HG03575 (cell line): Measurements from ENCODE around the gene HLA-DQB1.
"Not testable (repeated sequence)": the region's sequence is repeated elsewhere in the genome, so short reads cannot be mapped to it uniquely, and the experiment has no call there.

Source experiments
- ATAC-seq: cut with Tn5 transposase; IDR thresholded peaks from one replicate; pipeline ENCODE4 v1.9.1; 2021; ENCODE audit not compliant: unreplicated experiment, insufficient number of reproducible peaks, low FRiP score; ENCODE audit errors: extremely low read depth

Gene HLA-DQB1

DNA sequence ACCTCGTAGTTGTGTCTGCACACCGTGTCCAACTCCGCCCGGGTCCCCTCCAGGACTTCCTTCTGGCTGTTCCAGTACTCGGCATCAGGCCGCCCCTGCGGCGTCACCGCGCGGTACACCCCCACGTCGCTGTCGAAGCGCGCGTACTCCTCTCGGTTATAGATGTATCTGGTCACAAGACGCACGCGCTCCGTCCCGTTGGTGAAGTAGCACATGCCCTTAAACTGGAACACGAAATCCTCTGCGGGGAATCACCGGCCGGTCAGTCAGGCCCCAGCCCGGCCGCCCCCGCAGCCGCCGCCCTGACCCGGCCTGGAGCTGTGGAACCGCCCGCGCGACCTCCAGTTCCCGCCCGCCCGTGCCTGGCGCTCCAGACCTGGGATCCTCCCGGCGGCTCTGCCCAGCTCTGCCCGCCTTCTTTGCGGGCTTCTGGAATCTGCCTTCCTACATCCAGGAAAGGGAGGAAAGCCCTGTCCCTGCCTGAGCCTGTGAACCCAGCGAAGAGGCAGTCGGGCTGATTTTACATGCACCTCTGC lies 1.6 kb downstream of the HLA-DQB1 start:
- ATAC-seq = no peak

DNA sequence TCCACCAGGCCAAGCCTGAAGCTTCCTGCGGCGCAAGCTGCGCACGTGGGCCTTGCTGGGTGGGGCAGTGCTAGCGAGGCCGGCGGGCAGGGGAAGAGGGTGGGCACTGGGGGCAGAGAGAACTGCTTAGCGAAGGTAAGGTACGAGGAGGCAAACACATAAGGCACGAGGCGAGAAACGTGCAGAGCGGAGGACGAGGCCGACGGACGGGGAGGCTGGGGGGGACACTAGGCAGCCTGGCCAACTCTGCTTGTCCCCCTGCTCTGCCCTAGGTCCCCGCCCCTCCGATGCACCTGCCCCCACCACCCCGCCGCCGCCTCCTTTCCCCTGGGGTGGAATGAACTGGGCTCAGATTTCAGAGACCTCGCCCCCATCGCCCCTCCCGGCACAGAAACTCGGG lies 2.1 kb downstream of the HLA-DQB1 start:
- no peak for ATAC-seq

DNA sequence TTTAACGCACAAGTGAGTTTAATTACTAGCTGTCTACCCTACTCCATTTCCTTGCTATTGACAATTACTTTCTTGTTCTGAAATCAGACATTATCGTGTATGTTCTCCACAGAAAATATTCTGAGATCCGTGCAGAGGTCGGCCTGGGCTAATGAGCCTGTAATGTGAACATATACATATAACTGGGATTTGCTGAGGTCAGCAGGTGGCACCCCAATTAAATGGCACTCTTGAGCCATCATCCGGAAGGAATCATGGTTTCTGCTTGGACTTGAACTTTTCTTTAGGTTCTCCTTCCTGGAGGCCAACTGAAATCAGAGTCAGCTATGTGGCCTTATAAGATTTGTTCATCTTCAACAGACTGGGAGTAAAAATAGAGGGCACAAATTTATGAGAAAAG lies 3.6 kb downstream of the HLA-DQB1 start:
- no peak for ATAC-seq

DNA sequence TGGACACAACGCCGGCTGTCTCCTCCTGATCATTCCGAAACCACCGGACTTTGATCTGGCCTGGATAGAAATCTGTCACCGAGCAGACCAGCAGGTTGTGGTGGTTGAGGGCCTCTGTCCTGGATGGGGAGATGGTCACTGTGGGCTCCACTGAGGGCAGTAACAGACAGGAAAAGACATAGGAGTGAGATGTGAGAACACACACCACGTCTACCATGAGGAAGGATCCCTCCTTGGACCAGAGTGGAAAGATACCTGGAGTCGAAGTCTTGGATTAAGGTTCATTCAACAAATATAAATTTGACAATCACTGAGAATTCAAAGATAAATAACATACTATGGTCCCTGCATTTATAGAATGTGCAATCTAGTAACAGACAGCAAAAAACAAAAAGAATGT lies 4.4 kb downstream of the HLA-DQB1 start:
- no peak for ATAC-seq

DNA sequence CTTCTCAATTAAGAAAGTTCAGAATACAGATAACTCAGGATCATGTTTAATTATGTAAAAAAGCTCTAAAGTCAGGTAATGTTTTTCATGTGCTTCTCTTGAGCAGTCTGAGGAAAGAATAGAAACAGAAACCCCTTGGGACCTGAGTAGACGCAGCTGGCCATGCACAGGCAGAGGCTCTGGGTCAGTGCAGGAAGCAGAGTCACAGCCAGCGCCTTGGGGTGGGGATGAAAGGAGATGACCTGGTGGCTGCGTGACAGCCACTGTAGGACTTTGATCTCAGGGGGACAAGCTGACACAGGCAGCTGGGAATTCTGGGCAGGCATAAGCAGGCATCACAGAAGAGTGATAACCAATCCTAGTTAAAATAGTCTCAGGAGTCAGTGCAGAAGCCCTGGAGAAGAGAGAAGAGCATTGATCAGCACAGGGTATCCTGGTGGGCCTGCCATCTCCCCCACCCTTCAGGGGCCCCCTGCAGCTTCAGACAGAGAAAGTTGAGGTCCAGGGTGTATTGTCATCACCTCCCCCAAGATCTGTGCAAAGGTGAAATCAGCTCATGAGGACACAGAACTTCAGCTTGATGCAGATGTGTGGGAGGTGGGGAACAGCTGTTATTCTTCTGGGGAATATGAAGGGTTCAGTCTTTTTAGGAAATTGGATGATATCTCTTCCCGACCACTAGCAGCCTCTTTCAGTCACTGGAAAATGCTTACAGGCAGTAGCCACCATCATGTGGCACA lies 6.4 kb downstream of the HLA-DQB1 start:
- no peak for ATAC-seq

DNA sequence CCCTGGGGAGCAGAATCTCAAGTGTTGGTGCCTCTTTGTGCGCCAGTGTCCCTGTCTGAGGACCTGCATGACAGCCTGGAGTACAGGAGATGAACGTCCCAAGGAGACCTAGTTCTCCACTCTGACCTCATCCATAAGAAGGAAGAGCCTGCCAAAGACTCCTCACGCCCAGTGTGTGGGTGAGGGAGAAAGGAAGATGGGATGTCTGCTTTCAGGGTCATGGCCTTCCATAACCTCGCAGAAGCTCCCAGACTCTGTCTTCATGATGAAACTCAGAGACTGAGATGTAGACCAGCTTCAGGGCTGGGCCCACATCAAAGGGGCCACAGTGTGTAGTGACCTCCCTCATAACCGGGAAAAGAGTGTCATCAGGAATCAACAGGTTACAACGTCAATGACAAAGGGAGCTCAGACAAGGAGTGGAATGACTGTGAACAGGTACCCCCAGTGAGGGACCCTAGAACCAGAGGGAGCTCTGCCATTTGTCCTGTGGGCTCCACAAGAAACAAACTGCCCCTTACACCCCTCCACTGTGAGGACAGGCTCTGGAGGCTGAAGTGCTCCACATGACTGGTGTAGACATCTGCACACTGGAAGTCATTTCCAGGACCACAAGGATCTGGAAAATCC lies 8.1 kb downstream of the HLA-DQB1 start:
- no peak for ATAC-seq

DNA sequence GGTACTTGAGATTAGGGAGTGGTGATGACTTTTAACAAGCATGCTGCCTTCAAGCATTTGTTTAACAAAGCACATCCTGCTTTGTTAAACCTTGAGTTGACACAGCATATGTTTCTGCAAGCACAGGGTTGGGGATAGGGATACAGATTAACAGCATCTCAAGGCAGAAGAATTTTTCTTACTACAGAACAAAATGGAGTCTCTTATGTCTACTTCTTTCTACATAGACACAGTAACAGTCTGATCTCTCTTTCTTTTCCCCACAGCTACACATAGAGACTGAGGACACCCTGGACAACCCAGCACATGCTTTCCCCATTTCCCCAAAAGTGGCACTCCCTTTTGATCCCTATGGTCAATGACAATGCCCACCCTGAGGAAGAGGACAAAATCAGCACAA lies 8.6 kb downstream of the HLA-DQB1 start:
- ATAC-seq = not testable (repeated sequence)

DNA sequence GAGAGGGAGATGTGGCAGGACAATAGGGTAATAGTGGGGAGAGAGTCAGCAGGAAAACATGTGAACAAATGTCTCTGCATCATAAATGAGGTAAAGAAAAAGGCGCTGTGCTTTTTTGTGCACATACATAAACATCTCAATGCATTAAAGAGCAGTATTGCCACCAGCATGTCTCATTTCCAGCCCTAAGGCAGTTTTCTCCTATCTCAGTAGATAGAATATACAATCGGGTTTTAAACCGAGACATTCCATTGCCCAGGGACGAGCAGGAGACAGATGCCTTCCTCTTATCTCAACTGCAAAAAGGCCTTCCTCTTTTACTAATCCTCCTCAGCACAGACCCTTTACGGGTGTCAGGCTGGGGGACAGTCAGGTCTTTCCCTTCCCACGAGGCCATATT lies 9.1 kb downstream of the HLA-DQB1 start:
- not testable (repeated sequence) for ATAC-seq

DNA sequence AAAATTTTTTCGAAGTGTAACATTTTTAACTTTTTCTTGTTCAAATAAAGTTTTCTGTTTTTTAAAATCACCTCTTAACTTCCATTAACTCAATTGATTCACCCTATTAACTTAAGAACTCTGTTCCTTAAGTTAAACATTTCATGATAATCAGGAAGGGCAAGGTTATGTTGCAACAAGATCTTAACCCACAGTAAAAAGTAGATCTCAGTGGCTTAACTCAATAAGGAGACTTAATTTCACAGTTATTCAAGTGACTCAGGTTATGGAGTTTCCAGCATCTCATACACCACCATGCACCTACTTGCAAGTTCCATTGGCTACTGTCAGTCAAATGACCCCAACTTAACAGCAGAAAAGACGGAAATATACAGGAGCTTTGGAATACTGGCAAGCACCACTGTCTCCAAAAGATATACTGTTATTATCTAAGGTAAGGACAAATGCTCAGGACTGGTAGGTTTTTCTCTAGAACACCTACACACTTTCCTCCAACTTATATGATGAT lies 11.2 kb downstream of the HLA-DQB1 start:
- ATAC-seq = no peak

DNA sequence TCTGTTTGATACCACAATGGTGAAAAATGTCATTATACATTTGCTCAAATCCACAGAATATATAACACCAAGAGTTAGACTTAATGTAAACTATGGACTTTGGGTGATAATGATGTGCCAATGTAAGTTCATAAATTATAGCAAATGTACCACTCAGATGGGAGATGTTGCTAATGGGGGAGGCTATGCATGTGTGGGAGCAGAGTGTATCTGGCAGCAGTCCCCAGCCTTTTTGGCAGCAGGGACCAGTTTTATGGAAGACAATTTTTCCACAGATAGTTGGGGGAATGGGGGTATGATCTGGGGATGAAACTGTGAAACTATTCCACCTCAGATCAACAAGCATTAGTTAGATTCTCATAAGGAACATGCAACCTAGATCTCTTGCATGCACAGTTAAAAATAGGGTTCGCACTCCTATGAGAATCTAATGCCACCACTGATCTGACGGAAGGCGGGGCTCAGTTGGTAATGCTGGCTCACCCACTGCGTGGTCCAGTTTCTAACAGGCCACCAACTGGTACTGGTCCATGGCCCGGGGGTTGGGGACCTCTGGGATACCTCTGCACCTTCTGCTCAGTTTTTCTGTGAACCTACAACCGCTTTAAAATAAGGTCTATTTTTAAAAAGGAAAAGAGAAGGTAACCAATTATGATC lies 21.3 kb downstream of the HLA-DQB1 start:
- ATAC-seq = no peak

DNA sequence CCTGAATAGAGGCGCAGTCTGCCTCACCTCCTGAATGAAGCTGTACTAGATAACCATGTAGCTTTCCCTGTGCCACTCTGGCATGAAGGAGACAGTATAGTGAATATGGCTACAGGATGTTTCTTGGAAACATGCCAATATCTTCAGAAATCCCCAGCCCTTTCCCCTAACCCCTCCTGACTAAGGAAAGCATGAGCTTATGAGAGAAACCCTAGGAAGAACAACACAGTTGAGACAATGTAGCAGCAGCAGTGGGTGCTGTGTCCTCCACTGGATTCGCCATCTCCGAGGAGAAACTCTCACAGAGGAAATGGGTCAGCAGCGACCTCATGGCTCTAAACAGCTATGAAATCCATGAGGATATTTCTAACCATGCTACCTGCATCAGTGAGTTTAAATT lies 22.6 kb downstream of the HLA-DQB1 start:
- ATAC-seq = no peak

DNA sequence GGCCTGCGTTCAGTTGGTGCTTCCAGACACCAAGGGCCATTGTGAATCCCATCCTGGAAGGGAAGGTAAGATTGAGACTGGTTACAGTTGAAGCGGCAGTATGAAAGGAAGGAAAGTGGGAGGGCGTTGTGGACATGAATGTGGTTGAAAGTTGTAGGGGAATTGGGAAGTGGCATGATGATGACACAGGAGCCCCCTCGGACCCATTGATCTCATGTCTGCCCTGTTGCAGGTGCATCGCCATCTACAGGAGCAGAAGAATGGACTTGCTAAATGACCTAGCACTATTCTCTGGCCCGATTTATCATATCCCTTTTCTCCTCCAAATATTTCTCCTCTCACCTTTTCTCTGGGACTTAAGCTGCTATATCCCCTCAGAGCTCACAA lies 23.7 kb downstream of the HLA-DQB1 start:
- no peak for ATAC-seq

DNA sequence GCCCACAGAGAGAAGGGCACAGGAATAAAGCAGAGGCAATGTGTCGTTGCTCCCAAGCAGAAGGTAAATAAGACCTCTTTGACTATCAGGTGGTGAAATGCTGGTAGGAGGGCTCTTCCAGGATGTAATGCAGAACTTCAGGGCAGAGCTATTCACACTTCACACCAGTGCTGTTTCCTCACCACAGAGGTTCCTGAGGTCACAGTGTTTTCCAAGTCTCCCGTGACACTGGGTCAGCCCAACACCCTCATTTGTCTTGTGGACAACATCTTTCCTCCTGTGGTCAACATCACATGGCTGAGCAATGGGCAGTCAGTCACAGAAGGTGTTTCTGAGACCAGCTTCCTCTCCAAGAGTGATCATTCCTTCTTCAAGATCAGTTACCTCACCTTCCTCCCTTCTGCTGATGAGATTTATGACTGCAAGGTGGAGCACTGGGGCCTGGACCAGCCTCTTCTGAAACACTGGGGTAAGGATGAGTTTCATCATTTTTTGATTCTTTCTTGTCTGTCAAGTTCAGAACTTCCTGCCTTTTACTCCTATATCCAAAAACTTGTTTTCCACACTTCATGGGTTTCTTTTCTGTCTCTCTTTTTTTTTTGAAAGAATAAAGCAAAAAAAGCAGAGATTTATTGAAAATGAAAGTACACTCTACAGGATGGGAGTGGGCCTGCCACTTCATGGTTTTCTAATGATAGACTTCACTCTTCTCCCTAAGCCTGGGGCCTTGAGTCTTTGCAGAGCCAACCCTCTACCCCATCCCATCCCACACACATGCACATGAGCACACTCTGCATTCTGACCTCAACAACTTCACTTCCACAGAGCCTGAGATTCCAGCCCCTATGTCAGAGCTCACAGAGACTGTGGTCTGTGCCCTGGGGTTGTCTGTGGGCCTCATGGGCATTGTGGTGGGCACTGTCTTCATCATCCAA lies 24.4 kb downstream of the HLA-DQB1 start:
- not testable (repeated sequence) for ATAC-seq

DNA sequence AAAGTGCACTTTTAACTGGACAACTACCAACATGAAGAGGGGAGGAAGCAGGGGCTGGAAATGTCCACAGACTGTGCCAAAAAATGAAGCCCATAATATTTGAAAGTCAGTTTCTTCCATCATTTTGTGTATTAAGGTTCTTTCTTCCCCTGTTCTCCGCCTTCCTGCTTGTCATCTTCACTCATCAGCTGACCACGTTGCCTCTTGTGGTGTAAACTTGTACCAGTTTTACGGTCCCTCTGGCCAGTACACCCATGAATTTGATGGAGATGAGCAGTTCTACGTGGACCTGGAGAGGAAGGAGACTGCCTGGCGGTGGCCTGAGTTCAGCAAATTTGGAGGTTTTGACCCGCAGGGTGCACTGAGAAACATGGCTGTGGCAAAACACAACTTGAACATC lies 25.3 kb downstream of the HLA-DQB1 start:
- no peak for ATAC-seq

DNA sequence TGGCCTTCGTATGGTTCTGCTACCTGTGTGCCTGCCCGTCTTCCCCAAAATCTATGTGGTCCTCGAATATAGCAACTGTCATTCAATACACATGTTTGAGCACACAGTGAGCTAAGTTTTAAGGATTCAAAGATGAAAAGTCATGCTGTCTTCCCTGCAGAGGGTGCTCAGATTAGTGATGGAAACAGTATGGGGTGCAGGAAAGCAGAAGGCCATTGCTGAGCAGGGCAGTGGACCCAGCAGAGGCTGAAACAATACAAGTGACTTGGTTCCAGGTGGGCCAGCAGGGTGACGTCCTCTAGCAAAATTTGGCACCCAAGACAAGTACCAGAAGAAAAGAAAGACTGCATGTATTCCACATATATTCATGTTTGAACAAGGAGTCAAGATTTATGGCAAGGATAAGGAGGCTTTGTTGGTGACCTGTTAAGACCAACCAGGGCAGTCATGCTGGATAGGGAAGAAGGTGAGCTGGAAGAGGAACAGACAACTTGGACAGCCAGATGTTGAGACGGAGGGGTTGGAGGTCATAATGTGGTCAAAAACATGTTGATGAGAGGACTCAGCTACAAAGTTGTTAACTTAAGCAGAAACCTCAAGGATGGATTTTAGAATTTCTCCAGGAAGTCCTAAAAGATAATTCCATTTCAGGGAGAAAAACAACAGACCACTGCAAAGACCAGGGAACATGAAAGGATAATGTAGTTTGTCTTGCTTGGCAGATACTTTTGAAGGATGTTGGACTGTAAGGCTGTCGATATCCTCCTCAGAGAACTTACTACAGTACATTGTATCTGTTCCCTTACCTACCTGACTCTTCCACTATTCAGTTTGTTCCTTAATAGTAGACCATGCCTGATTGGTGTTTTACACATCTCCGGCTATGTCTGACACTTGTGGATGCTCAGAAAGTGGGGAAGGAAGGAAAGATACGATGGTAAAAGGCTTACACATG lies 26.7 kb downstream of the HLA-DQB1 start:
- no peak for ATAC-seq

DNA sequence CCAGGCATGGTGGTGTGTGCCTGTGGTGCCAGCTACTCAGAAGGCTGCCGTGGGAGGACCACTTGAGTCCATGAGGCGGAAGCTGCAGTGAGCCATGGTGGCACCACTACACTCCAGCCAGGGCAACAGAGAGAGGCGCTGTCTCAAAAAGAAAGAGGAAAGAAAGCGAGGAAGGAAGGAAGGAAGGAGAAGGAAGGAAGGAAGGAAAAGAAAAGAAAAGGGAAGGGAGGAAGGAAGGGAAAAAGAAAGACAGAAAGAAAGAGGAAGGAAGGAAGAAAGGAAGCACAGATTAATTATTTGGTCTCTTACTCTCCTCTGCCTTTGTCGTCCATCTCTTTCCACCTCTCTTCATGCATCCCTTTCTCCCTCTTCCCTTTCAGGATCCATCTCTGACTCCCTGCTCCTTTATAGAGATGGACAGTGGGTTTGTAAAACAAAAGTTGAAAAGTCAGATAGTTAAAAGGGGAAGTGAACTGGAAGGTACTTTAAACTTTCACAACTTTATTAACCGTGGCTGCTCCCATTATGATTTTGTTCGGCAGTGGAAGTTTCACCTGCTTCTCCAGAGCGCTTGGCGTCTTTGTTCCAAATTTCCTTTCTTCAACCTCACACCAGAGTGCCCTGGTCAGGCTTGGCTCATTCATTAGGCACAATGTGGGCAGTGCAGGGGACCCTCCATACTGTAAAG lies 27.8 kb downstream of the HLA-DQB1 start:
- no peak for ATAC-seq

DNA sequence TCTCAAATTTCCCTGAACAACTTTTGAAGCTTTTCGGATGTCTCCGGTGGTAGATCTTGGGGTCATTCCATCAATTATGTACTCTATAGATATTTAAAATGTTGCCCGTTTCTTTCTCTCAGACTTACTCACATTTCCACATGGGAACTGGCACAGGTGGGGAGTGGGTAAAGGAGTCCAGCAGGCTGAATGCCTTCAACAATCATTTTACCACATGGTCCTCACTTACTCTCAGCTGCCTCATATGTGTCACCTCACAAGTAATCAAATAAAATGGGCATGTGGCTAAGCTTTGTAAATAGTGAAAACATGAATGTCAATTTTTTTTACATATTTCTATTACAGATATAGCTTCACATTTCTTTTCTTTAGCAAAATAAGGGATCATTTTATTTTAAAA lies 28.6 kb downstream of the HLA-DQB1 start:
- no peak for ATAC-seq
